Lower lobe of right lung (tissue), 2 donors: ENCODE measurements around the gene GSE1. TPM values are rescaled to one million over a fixed set of nuclear protein-coding genes. Genes with fewer than 3 reads are reported as not detected.

Experiments
- ATAC-seq, 2 donors: fragments of 200-7000 bp; cut with Tn5 transposase; one replicate each; pipeline ENCODE4 v1.9.1; 2020 to 2022; ENCODE audit warnings: mild to moderate bottlenecking in 2 of 2, moderate library complexity in 2 of 2
- DNase-seq: peaks from one replicate; pipeline ENCODE4 v3.0.0-alpha.2; 2020
- H3K27ac ChIP-seq: fragments of 200-600 bp; one replicate; pipeline ENCODE4 v1.8.0; 2022
- H3K27me3 ChIP-seq: fragments of 200-600 bp; one replicate; pipeline ENCODE4 v1.8.0; 2022; ENCODE audit warnings: low read depth
- H3K36me3 ChIP-seq: fragments of 200-600 bp; one replicate; pipeline ENCODE4 v1.8.0; 2022; ENCODE audit warnings: mild to moderate bottlenecking
- H3K4me1 ChIP-seq: fragments of 200-600 bp; one replicate; pipeline ENCODE4 v1.8.0; 2022
- H3K4me3 ChIP-seq: fragments of 200-600 bp; one replicate; pipeline ENCODE4 v1.8.0; 2022; ENCODE audit warnings: mild to moderate bottlenecking
- H3K9me3 ChIP-seq: fragments of 200-600 bp; one replicate; pipeline ENCODE4 v1.8.0; 2022
- intact Hi-C: fragments of 100-400 bp; cut with DNase I; formaldehyde crosslinking; loops from one replicate; pipeline ENCODE4 v1.11.0; 2022
- total RNA-seq: library from RNA; stranded (reverse); fragmentation: NEBNext Ultra II Directional; extraction: Animal tissue kit (Norgen Biotek cat#: 25700); gene quantifications from one replicate; pipeline ENCODE4 v1.2.1, GENCODE V29; 2021
- TF ChIP-seq, protein P1 (sequence below): fragments of 200-600 bp; IDR thresholded peaks from one replicate; pipeline ENCODE4 v1.8.0; 2022; ENCODE audit warnings: antibody characterized with exemption, mild to moderate bottlenecking
- donor health status: DM: no; HTN: yes; CAD: no; lungs with severe emphysema.

The GSE1 gene
- total RNA-seq, 1 donor from 2014 or later = 85.2 TPM

DNA sequence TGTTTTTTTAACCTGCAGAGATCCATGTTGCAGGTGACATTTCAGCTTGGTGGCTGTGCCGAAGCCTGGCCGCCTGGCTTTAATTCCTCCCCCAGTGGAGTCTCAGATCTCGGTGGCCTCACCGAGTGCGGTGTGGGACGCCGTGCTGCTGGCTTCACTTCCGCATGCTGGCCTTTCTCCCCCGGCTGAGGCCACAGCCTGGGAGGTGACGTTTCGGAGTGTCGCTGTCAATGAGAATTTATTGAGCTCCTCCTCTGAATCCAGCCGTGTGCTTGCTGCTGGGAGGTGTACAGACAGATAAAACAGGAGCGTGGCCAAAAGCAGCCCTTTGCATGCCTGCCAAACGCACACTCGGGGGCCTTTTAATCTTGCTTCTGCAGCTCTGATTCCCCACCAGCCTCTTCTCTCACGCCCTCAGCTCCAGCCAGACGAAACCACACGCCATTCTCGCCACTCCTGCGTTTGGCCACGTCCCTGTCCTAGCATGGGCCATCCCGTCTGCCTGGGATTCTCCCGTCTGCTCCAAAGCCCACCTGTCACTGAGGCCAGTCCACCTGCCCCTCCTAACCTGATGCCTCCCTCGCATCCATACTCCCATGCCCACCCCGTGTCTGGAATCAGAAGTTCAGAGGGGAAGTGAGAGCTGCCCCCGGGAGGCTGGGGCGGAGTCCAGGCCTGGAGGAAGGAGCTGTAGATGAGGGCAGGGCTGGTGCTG is 3.6 kb downstream of the GSE1 start:
- Histone ChIP-seq H3K36me3 (peaks cover 3% of the 10 kb centered on the region), H3K4me1 (peaks cover 67% of the 10 kb centered on the region), H3K9me3 (no peaks in the 10 kb centered on the region), H3K27ac (peak overlapping the region; percentile 97), H3K27me3 (no peaks in the 10 kb centered on the region), H3K4me3 (peak overlapping the region; percentile 71)
- DNase-seq (peak; percentile 81), ATAC-seq (no peak)
- intact Hi-C loops = no loop called here
- TF ChIP-seq, protein P1, sequence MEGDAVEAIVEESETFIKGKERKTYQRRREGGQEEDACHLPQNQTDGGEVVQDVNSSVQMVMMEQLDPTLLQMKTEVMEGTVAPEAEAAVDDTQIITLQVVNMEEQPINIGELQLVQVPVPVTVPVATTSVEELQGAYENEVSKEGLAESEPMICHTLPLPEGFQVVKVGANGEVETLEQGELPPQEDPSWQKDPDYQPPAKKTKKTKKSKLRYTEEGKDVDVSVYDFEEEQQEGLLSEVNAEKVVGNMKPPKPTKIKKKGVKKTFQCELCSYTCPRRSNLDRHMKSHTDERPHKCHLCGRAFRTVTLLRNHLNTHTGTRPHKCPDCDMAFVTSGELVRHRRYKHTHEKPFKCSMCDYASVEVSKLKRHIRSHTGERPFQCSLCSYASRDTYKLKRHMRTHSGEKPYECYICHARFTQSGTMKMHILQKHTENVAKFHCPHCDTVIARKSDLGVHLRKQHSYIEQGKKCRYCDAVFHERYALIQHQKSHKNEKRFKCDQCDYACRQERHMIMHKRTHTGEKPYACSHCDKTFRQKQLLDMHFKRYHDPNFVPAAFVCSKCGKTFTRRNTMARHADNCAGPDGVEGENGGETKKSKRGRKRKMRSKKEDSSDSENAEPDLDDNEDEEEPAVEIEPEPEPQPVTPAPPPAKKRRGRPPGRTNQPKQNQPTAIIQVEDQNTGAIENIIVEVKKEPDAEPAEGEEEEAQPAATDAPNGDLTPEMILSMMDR = no peak

DNA sequence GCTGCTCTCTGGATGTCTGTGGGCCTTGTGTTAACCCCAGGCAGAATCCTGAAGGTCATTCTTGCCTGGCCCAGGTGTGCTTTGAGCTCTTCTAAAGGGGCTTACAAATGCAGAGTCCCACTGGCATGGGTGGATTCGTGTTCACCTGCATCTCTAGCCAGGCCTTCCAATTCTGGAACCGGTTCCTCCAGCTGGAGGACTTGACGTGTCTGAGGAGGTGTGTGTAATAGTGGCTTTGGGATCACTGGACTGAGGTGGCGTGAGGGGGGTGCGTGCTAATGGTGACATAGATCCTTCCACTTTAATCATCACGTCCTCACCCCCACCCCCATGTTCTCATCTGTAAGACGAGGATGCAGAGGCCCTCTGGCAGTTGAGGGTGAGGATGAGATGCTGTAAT is 4.8 kb downstream of the GSE1 start:
- DNase-seq (peak; percentile 71), ATAC-seq (no peak)
- intact Hi-C loops = no loop called here
- peaks cover 3% of the 10 kb centered on the region for H3K36me3 ChIP-seq
- no peak overlapping the region for H3K4me3 ChIP-seq
- TF ChIP-seq, protein P1 = no peak
- peaks cover 66% of the 10 kb centered on the region for H3K4me1 ChIP-seq
- H3K27me3 ChIP-seq = no peaks in the 10 kb centered on the region
- peak overlapping the region; percentile 11 for H3K27ac ChIP-seq
- no peaks in the 10 kb centered on the region for H3K9me3 ChIP-seq

GRCh38 chr16:85618521-85618920 is 5.4 kb downstream of the GSE1 start:
- TF ChIP-seq, protein P1 = no peak
- Histone ChIP-seq H3K4me3 (no peak overlapping the region), H3K9me3 (no peaks in the 10 kb centered on the region), H3K27ac (peak overlapping the region; percentile 11), H3K4me1 (peaks cover 72% of the 10 kb centered on the region), H3K36me3 (peaks cover 3% of the 10 kb centered on the region), H3K27me3 (no peaks in the 10 kb centered on the region)
- DNase-seq (no peak), ATAC-seq (no peak)
- intact Hi-C loops = no loop called here

- H3K9me3 ChIP-seq = no peaks in the 10 kb centered on the region
- ATAC-seq = no peak
- H3K27me3 ChIP-seq = no peaks in the 10 kb centered on the region
- TF ChIP-seq, protein P1 = no peak
- peaks cover 3% of the 10 kb centered on the region for H3K36me3 ChIP-seq
- no peak for DNase-seq
- intact Hi-C loops = no loop called here
- H3K27ac ChIP-seq = no peak overlapping the region
- no peak overlapping the region for H3K4me3 ChIP-seq
- H3K4me1 ChIP-seq = peaks cover 74% of the 10 kb centered on the region
Observed at GRCh38 chr16:85619101-85619891, 6.2 kb downstream of the GSE1 start.

- H3K9me3 ChIP-seq = no peaks in the 10 kb centered on the region
- intact Hi-C loops = no loop called here
- peaks cover 8% of the 10 kb centered on the region for H3K36me3 ChIP-seq
- TF ChIP-seq, protein P1 = no peak
- H3K4me1 ChIP-seq = peaks cover 72% of the 10 kb centered on the region
- H3K27me3 ChIP-seq = no peaks in the 10 kb centered on the region
- H3K4me3 ChIP-seq = no peak overlapping the region
- ATAC-seq (no peak), DNase-seq (no peak)
- H3K27ac ChIP-seq = no peak overlapping the region
Observed at GRCh38 chr16:85620374-85620773, 7.3 kb downstream of the GSE1 start.
